Breast epithelium (tissue), 3 donors: Measurements from ENCODE around the gene SNX5.

ENCODE experiments used
- POLR2A ChIP-seq: fragments of 450-650 bp; IDR thresholded peaks from one replicate; pipeline ENCODE4 v1.6.1; 2016; ENCODE audit warnings: antibody characterized with exemption, mild to moderate bottlenecking, moderate library complexity
- POLR2AphosphoS5 ChIP-seq, 3 donors: sonication (generic); formaldehyde crosslinking; IDR thresholded peaks; one replicate each; pipeline ENCODE4 v1.6.1; 2017; ENCODE audit warnings: antibody characterized with exemption in 3 of 3
- TF ChIP-seq, protein P1 (sequence below), 3 donors: fragments of 450-650 bp; IDR thresholded peaks; one replicate each; pipeline ENCODE4 v1.5.1; 2016 to 2017; ENCODE audit warnings: antibody characterized with exemption in 3 of 3, mild to moderate bottlenecking in 3 of 3, moderate library complexity in 3 of 3

DNA sequence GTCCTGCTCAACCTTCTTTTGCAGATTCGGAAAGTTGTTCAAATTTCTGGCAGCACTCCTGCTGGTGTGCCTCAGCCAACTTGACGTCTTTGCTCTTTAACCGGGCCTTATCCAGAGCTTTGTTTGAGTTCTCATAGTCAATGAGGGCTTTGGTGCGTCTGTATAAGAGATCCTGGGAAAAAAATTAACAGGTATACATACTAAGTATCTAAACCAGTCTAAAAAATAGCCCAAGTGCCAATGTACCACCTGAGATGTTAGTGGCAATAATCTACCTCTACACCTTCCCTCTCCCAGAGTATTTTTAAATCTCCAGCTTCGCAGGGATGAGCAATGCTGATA lies 21.1 kb downstream of the SNX5 start:
- TF ChIP-seq POLR2A (no peak), POLR2AphosphoS5 (IDR thresholded peaks at IDR 0.05) (no peak)
- TF ChIP-seq, protein P1, sequence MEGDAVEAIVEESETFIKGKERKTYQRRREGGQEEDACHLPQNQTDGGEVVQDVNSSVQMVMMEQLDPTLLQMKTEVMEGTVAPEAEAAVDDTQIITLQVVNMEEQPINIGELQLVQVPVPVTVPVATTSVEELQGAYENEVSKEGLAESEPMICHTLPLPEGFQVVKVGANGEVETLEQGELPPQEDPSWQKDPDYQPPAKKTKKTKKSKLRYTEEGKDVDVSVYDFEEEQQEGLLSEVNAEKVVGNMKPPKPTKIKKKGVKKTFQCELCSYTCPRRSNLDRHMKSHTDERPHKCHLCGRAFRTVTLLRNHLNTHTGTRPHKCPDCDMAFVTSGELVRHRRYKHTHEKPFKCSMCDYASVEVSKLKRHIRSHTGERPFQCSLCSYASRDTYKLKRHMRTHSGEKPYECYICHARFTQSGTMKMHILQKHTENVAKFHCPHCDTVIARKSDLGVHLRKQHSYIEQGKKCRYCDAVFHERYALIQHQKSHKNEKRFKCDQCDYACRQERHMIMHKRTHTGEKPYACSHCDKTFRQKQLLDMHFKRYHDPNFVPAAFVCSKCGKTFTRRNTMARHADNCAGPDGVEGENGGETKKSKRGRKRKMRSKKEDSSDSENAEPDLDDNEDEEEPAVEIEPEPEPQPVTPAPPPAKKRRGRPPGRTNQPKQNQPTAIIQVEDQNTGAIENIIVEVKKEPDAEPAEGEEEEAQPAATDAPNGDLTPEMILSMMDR (IDR thresholded peaks at IDR 0.05) = no peak
